Panc1 (cell line): ENCODE data around the gene MINDY4. TPM values are rescaled to one million over a fixed set of nuclear protein-coding genes. Genes with fewer than 3 reads are reported as not detected.

Experiments
- ATAC-seq: fragments of 200-7000 bp; cut with Tn5 transposase; 2 replicates; pipeline ENCODE4 v1.9.1; 2020; ENCODE audit warnings: mild to moderate bottlenecking, moderate library complexity
- BruUV-seq: library from RNA; stranded (reverse); fragments of 400-500 nt; replicated peaks from 2 replicates; lab custom pipeline; 2021; lab: Mats Ljungman, UMichigan
- CTCF ChIA-PET: fragments of 300-600 bp; sonication (Branson Sonifier 250); formaldehyde crosslinking; loops from one replicate; lab custom pipeline; 2022; ENCODE audit warnings: antibody characterized with exemption; lab: Charles Lee
- POLR2A ChIA-PET: fragments of 300-600 bp; sonication (Branson Sonifier 250); formaldehyde crosslinking; loops from one replicate; lab custom pipeline; 2022; ENCODE audit warnings: antibody characterized with exemption; lab: Charles Lee
- DNase-seq: peaks from one replicate; pipeline ENCODE4 v3.0.0-alpha.2; 2010; ENCODE audit warnings: low read depth, low spot score
- H3K27ac ChIP-seq: 2 replicates; pipeline ENCODE4 v1.5.1; 2011; ENCODE audit warnings: mild to moderate bottlenecking, low read length, inconsistent platforms
- H3K27me3 ChIP-seq: fragments of 200-500 bp; sonication (Bioruptor generic); 2 replicates; pipeline ENCODE4 v1.6.0; 2014; ENCODE audit warnings: low read length, inconsistent platforms; ENCODE audit not compliant: control insufficient read depth, insufficient read depth
- H3K36me3 ChIP-seq: fragments of 200-500 bp; sonication (Bioruptor generic); 2 replicates; pipeline ENCODE4 v1.5.1; 2014; ENCODE audit warnings: inconsistent platforms, mild to moderate bottlenecking, low read length, moderate library complexity; ENCODE audit not compliant: control insufficient read depth, insufficient read depth
- H3K4me1 ChIP-seq: 2 replicates; pipeline ENCODE4 v1.5.1; 2011; ENCODE audit warnings: inconsistent platforms, mild to moderate bottlenecking, low read length, moderate library complexity; ENCODE audit not compliant: control insufficient read depth, insufficient read depth
- H3K4me3 ChIP-seq, 2 experiments: 2 replicates each; pipeline ENCODE4 v1.5.1; 2011 to 2012; ENCODE audit warnings: low read depth in 2 of 2, low read length in 2 of 2, mild to moderate bottlenecking in 2 of 2, inconsistent platforms in 1 of 2, moderate library complexity in 1 of 2
- H3K9me3 ChIP-seq: fragments of 200-500 bp; sonication (Bioruptor generic); 2 replicates; pipeline ENCODE4 v1.5.1; 2014; ENCODE audit warnings: low read depth, mild to moderate bottlenecking, inconsistent platforms, low read length, moderate library complexity; ENCODE audit not compliant: control insufficient read depth, insufficient read depth
- POLR2AphosphoS5 ChIP-seq: IDR thresholded peaks from 2 replicates; pipeline ENCODE4 v1.6.1; 2012; ENCODE audit warnings: mild to moderate bottlenecking, low read depth, low read length, moderate library complexity
- SIN3A ChIP-seq: IDR thresholded peaks from 2 replicates; pipeline ENCODE4 v1.6.1; 2012; ENCODE audit warnings: low read depth, mild to moderate bottlenecking, low read length, moderate library complexity, borderline replicate concordance; ENCODE audit not compliant: insufficient read depth
- TCF7L2 ChIP-seq: IDR thresholded peaks from 2 replicates; pipeline ENCODE4 v1.6.1; 2011; ENCODE audit warnings: mild to moderate bottlenecking, low read depth, low read length, inconsistent platforms
- in situ Hi-C: cut with HindIII; loops from 2 replicates; pipeline ENCODE4 v1.10.0; 2016; ENCODE audit warnings: low sequenced_read_pairs, low pct_unique_long_range_greater_than_20kb
- intact Hi-C: fragments of 100-400 bp; cut with micrococcal nuclease; formaldehyde crosslinking; loops from one replicate; pipeline ENCODE4 v1.10.0; 2022; ENCODE audit not compliant: unreplicated experiment
- total RNA-seq: library from RNA; stranded (reverse); gene quantifications from one replicate; pipeline ENCODE4 v1.2.1, GENCODE V29; 2021; ENCODE audit not compliant: unreplicated experiment
- TF ChIP-seq, protein P1 (sequence below), 2 experiments: IDR thresholded peaks; 2 replicates each; pipeline ENCODE4 v1.6.1; 2011 to 2012; ENCODE audit warnings: low read depth in 2 of 2, control low read depth in 1 of 2, low read length in 1 of 2, mild to moderate bottlenecking in 1 of 2, moderate library complexity in 1 of 2; ENCODE audit not compliant: insufficient read depth in 1 of 2
- TF ChIP-seq, protein P2 (sequence below): fragments of 450-650 bp; IDR thresholded peaks from 2 replicates; pipeline ENCODE4 v1.5.1; 2017; ENCODE audit warnings: mild to moderate bottlenecking

MINDY4 gene
- total RNA-seq, 1 experiment from 2014 or later = 6.2 TPM

DNA sequence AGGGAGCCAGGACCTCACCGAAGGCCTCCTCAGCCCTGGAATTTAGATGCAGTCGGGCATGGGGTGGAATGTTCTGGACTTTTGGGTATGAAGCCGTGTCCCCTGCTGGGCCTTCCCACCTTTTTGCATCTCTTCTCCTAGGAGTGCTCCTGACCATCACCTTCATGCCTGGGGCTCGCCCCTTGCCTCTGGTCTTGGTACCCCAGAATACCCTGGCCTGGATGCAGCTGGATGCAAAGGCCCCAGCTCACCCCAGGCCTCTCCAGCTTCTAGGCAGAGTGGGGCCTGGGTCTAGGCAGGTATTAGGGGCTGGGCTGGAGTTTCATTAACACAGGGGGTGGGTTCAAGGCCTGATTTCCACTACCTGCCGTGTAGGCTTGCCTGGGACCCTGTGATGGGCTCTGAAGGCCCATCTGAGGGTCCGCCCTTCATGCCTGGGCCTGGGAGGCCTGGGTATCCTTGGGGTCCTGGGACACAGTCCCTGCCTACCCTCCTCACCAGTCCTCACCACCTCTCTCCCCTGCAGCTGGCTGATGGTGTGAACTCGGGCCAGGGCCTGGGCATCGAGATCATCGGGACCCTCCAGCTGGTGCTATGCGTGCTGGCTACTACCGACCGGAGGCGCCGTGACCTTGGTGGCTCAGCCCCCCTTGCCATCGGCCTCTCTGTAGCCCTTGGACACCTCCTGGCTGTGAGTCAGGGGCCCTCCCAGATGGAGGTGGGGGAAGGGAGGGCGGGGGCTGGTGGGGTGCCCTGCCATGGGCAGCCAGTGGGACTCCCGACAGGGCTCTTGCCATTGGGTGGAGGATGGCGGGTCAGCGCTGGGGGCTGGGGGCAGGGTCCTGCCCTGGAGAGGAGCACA is 150.6 kb downstream of the MINDY4 start:
- CTCF ChIA-PET = no interaction called here
- H3K27ac ChIP-seq = no peak overlapping the region
- in situ Hi-C loops = no loop called here

DNA sequence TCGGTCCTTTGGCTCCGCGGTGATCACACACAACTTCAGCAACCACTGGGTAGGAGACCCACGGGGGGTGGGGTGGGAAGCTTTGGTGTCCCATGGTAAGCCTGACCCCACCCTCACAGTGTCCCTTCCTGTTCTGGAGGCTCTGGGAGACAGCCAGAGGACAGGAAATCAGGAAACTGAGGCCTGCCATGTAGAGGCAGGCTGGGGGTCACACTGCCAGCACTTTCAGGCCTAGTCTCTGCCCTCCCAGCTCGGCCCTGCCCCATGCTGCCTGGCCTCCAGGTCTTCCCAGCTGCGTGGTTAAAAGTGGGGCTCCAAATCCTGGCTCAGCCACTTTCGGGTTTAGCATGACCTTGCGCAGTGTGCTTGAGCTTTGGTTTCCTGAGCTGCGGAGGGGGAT is 151.4 kb downstream of the MINDY4 start:
- H3K9me3 ChIP-seq = no peaks in the 10 kb centered on the region
- DNase-seq = no peak
- POLR2A ChIA-PET = no interaction called here
- CTCF ChIA-PET = no interaction called here
- no peak overlapping the region for H3K27ac ChIP-seq
- H3K27me3 ChIP-seq = no peaks in the 10 kb centered on the region
- H3K4me1 ChIP-seq = no peaks in the 10 kb centered on the region
- H3K36me3 ChIP-seq = no peaks in the 10 kb centered on the region
- TF ChIP-seq TCF7L2 (no peak), SIN3A (no peak), POLR2AphosphoS5 (no peak)
- TF ChIP-seq, protein P1, sequence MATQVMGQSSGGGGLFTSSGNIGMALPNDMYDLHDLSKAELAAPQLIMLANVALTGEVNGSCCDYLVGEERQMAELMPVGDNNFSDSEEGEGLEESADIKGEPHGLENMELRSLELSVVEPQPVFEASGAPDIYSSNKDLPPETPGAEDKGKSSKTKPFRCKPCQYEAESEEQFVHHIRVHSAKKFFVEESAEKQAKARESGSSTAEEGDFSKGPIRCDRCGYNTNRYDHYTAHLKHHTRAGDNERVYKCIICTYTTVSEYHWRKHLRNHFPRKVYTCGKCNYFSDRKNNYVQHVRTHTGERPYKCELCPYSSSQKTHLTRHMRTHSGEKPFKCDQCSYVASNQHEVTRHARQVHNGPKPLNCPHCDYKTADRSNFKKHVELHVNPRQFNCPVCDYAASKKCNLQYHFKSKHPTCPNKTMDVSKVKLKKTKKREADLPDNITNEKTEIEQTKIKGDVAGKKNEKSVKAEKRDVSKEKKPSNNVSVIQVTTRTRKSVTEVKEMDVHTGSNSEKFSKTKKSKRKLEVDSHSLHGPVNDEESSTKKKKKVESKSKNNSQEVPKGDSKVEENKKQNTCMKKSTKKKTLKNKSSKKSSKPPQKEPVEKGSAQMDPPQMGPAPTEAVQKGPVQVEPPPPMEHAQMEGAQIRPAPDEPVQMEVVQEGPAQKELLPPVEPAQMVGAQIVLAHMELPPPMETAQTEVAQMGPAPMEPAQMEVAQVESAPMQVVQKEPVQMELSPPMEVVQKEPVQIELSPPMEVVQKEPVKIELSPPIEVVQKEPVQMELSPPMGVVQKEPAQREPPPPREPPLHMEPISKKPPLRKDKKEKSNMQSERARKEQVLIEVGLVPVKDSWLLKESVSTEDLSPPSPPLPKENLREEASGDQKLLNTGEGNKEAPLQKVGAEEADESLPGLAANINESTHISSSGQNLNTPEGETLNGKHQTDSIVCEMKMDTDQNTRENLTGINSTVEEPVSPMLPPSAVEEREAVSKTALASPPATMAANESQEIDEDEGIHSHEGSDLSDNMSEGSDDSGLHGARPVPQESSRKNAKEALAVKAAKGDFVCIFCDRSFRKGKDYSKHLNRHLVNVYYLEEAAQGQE (IDR thresholded peaks at IDR 0.05; ENCODE audit: insufficient read depth in 1 of 2, low read depth in 2 of 2, low read length in 1 of 2) = no peak
- TF ChIP-seq, protein P2, sequence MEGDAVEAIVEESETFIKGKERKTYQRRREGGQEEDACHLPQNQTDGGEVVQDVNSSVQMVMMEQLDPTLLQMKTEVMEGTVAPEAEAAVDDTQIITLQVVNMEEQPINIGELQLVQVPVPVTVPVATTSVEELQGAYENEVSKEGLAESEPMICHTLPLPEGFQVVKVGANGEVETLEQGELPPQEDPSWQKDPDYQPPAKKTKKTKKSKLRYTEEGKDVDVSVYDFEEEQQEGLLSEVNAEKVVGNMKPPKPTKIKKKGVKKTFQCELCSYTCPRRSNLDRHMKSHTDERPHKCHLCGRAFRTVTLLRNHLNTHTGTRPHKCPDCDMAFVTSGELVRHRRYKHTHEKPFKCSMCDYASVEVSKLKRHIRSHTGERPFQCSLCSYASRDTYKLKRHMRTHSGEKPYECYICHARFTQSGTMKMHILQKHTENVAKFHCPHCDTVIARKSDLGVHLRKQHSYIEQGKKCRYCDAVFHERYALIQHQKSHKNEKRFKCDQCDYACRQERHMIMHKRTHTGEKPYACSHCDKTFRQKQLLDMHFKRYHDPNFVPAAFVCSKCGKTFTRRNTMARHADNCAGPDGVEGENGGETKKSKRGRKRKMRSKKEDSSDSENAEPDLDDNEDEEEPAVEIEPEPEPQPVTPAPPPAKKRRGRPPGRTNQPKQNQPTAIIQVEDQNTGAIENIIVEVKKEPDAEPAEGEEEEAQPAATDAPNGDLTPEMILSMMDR = no peak
- ATAC-seq = no peak
- no peak overlapping the region for H3K4me3 ChIP-seq
- in situ Hi-C loops = no loop called here
- intact Hi-C loops = no loop called here
- no TSS peak for BruUV-seq

More for the DNA sequence above, 150.6 kb downstream of the MINDY4 start:
- TF ChIP-seq SIN3A (no peak), TCF7L2 (no peak), POLR2AphosphoS5 (no peak)
- TF ChIP-seq, protein P2 = no peak
- TF ChIP-seq, protein P1 (IDR thresholded peaks at IDR 0.05; ENCODE audit: insufficient read depth in 1 of 2, low read depth in 2 of 2, low read length in 1 of 2) = no peak
- DNase-seq (no peak), ATAC-seq (no peak)
- Histone ChIP-seq H3K9me3 (no peaks in the 10 kb centered on the region), H3K4me3 (no peak overlapping the region), H3K36me3 (no peaks in the 10 kb centered on the region), H3K27me3 (no peaks in the 10 kb centered on the region), H3K4me1 (no peaks in the 10 kb centered on the region)
- intact Hi-C loops = no loop called here
- BruUV-seq = no TSS peak
- POLR2A ChIA-PET = no interaction called here
